Pons (tissue), 1 donor: ENCODE measurements around the gene ADRA2C.
A peak's percentile ranks its signal among the peaks of the same experiment; 100 is the strongest.

ENCODE experiments used
- DNase-seq: peaks from one replicate; pipeline ENCODE4 v3.0.0-alpha.2; 2016; ENCODE audit warnings: low spot score

ADRA2C gene

DNA sequence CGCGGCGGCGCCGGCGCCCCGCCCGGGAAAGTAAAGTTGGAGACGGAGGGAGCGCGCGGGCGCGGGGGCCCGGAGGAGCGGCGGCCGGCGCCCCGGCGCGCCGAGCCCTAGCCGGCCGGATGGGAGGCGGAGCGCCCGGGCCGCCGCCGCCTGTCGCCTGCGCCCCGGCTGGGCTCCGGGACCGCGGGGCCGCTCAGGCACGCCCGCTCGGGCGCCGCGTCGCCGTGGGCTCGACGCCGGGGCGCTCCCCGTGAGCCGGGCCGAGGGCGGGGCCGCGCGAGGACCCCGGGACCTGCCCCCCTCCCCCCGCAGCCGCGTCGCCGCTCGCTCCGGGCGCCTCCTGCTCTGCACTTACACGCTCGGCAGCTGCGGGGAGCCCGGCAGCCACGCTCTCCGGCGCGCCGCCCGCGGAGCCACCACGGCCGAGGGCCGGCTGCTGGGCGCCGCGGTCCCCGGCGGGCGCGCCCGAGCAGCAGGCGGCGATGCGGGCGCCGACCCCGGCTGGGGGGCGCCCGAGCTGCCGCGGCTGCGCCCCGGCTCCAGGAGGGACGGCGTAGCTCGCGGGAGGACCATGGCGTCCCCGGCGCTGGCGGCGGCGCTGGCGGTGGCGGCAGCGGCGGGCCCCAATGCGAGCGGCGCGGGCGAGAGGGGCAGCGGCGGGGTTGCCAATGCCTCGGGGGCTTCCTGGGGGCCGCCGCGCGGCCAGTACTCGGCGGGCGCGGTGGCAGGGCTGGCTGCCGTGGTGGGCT, at the start of gene ADRA2C:
TSS of gene ADRA2C (plus strand) at position 350 of the 749 bp plus-strand sequence. CDS start at position 572, 222 bp downstream.
- DNase-seq: no peak

DNA sequence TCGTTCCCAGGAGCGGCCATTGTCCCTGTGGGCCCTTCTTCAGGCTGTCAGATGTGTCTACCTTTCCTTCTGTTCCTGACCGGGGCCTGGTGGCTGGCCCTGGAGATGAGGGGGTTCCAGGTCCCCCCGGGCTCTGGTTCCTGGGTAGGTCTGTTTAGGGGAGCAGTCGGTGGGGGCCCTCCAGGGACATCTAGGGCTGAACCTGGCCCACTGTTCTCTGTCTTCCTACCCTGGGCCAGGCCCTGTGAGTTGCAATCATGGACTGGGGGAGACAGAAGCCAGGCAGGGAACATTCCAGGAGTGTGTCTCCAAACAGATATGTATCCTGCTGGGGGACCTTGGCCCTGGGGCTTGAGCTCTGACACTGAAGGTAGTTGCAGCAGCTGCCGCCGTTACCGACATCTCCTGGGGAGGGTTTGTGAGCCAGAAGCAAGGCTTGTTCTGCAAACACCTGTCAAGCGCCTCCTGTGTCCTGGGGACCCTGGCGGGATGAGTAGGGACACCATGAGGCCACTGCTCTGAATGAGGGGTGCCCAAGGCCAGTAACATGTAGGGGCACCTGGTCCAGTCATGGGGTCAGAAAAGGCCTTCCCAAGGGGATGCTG, 49.5 kb upstream of the ADRA2C start:
- DNase-seq: no peak

- no peak for DNase-seq
These were observed 48.9 kb upstream of the ADRA2C start for GRCh38 chr4:3717241-3717640.

GRCh38 chr4:3718462-3718861, 47.7 kb upstream of the ADRA2C start:
- DNase-seq: no peak

DNA sequence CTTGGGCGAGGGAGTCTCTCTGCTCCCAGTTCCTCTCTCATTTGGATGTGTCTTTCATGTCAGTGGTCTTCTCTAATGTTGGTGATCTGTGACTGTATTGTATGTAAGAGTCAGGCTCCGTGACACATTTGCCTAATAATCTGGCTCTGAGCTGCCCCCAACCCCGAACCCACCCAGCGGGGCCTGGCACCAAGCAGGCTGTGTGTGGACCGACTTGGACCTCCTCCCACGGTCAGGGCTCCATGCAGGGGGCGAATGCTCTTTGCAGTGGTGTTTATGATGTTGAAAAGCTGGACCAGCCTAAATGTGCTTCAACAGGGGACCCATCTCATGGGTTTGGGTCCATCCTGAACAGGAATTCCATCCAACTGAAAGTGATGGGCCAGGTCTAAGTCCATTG, 47.0 kb upstream of the ADRA2C start:
- DNase-seq: no peak

- no peak for DNase-seq
These were observed 46.3 kb upstream of the ADRA2C start for GRCh38 chr4:3719836-3720235.

GRCh38 chr4:3720466-3720865, 45.7 kb upstream of the ADRA2C start:
- no peak for DNase-seq

DNA sequence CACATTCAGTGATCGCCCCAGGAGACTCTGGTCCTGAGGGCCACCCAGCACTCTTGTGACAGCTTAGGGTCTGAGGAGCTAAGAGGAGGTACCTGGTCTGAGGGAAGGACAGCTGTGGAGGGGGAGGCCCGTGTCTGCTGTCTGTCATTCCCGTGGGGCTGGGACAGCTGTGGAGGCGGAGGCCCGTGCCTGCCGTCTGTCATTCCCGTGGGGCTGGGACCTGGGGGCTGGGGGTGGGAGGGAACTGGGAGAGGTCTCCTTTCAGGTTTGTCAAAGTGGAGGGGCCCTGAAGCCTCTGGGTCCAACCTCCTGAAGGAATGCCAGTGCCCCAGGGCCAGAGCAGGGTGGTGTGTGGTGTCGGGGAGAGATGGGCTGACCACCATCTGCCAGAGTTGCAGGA, 45.0 kb upstream of the ADRA2C start:
- no peak for DNase-seq

DNA sequence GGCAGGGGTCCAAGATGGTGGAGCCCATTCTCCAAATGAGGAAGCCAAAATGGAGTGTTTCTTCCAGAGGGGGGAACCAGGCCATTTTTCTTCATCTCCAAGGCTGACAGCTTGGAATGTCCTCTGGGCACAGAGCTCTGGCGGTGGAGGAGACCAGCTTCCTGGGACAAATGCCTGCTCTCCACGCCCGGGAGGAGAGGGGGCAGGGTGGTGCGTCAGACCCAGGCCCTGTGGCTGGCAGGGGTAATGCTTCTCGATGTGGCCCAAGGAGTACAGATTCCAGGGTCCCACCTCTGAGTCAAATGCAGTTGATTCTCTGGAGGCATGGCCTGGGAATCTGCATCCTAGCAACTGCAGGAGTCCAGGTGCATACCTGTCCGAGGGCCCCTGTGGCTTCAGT, 44.6 kb upstream of the ADRA2C start:
- peak; percentile 31 for DNase-seq

- no peak for DNase-seq
These were observed 43.5 kb upstream of the ADRA2C start for GRCh38 chr4:3722446-3723231.

DNA sequence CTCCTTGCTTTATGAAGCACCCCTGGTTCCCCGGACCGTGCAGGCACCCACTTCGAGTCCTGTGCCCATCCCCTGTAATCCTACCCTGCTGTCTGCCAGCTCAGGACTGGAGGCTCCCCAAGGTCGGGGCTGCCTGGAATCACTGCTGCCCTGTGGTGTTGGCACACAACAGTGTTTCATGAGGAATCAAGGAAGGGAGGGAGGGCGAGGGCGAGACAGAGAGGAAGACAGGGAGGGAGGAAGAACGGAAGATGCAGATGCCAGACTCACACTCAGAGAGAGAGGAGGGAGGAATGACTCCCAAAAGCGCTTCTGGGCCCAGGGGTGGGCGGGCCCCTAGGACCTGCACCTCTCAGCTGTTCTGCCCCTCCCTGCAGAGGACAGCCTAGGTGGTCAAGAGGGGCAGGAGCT, 42.9 kb upstream of the ADRA2C start:
- no peak for DNase-seq

GRCh38 chr4:3724319-3725231, 41.6 kb upstream of the ADRA2C start:
- DNase-seq: no peak

DNA sequence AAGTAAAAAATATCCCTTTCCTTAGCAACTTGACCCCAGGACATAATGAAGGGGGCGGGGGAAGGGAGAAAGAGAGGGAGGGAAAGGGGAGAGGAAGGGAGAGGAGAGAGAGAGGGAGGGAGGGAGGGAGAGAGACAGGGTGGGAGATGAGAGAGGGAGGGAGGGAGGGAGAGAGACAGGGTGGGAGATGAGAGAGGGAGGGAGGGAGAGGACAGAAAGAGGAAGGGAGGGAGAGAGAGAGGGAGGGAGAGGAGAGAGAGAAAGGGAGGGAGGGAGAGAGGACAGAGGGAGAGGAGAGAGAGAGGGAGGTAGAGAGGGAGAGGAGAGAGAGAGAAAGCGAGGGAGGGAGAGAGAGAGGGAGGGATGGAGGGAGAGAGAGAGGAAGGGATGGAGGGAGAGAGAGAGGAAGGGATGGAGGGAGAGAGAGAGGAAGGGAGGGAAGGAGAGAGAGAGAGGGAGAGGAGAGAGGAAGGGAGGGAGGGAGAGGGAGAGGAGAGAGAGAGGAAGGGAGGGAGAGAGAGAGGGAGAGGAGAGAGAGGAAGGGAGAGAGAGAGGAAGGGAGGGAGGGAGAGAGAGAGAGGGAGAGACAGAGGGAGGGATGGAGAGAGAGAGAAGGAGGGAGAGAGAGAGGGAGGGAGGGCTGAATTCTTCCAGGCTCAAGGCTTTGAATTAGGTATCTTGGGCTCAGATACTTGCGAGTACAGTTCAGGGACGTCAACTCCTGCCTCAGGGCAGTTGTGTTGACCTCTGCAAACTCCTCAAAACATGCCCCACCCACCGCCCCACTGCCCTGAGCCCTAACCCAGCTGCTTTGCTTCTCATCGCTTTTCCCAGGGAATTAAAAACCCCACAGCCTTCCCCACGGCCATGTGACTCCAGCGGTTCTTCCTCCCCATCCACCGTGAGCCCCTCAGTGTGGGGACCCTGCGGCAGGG, 40.0 kb upstream of the ADRA2C start:
- no peak for DNase-seq

GRCh38 chr4:3727847-3728469, 38.2 kb upstream of the ADRA2C start:
- DNase-seq: no peak

DNA sequence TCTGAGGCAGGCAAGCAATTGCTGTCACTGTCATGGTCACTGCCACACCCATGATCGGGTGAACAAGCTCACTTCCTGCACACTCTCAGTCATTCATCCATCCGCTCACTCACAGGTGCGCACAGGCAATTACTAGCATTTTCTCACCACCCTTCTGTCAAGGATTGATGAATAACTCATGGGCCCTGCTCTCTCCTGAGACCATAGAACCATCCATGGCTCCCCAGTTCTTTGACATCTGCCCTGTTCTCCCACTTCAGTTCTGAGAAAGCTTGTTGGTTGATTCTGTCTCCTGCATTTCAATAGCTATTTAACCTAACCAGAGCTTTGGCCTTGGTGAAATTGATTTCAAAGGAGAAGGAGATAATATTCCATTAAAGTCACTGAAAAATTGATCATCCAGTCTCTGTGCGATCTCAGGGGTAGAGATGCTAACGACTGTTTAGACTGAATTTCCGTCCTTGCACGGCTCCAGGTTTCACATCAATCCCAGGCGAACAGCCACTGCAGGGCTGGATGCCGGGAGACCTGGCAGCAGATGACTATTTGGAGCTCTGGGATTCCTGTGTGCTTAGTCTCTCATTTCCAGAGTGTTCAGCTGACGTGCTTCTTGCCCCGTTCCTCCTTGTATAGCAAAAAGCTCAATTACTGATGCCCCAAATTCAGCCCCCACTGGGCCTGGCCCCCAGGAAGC, 36.9 kb upstream of the ADRA2C start:
- DNase-seq: no peak

GRCh38 chr4:3729882-3730226, 36.3 kb upstream of the ADRA2C start:
- DNase-seq: no peak

GRCh38 chr4:3730422-3731190, 35.6 kb upstream of the ADRA2C start:
- DNase-seq: no peak

- no peak for DNase-seq
These were observed 33.8 kb upstream of the ADRA2C start for GRCh38 chr4:3732076-3733028.
